ENCODE data around the gene SRCAP. TPM values are rescaled to one million over a fixed set of nuclear protein-coding genes. Genes with fewer than 3 reads are reported as not detected.

SRCAP gene
- total RNA-seq, 1 donor from 2014 or later: 82.3 TPM

DNA sequence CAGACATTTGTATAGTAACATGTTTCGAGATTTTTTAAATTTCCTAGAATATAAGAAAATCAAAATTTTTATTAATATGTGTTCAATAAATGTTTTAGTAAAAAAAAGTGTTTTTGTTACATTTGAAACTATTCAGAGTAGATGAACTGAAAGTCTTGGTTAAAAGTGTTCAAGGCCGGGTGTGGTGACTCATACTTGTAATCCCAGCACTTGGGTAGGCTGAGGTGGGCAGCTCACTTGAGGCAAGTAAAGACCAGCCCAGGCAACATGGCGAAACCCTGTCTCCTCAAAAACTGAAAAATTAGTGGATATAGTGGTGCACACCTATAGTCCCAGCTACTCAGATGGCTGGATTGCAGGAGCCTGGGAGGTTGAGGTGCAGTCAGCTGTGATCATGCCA lies 32.4 kb downstream of the SRCAP start:
- DNase-seq (ENCODE audit: low spot score): no peak

GRCh38 chr16:30736995-30737793 lies 38.2 kb downstream of the SRCAP start:
- DNase-seq (ENCODE audit: low spot score): no peak

GRCh38 chr16:30737794-30738648 lies 39.0 kb downstream of the SRCAP start:
- DNase-seq (ENCODE audit: low spot score): no peak

- no peak for DNase-seq (ENCODE audit: low spot score)
These were observed 40.3 kb downstream of the SRCAP start for GRCh38 chr16:30738984-30739951.

DNA sequence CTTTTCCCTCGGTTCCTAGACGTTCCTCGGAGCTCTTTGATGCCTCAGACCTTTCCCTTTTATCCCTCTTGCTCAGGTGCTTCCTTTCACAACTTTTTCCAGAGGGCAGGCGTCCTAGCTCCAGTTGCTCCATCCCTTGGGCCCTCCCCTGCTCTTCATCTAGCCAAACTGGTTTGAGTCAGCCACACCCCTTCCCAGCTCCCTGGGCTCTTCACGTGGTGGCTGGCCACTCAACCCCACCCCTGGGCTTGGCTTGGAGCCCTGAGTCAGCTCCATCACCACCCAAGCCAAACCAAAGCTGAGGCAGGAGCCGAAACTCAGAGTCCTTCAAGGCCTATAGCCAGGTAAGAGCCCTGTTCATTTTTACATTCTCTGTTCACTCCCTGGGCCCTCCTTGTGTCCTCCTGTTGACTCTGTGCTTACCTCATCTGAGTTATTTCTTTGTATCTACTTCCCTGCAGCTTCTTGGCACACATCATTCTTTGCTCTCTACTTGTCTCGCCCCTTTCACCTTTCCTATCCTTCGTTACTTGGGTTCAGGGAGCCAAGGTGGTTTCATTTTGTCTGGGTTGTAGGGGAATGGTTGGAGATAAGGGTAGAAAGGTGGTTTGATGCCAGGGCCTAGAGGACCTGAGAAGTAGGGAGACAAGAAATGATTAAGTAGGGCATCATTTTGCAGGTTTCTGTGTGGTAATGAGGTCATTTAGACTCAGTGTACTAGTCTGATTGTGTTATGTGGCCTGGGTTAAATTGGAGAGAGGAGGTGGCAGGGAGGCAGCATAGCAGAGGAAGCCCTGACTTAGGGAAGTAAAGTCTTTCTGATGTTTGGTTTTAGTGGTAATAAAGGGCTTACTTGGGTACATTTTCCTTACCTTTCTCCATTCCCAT lies 41.6 kb downstream of the SRCAP start:
- peak; percentile 94 for DNase-seq (ENCODE audit: low spot score)

DNA sequence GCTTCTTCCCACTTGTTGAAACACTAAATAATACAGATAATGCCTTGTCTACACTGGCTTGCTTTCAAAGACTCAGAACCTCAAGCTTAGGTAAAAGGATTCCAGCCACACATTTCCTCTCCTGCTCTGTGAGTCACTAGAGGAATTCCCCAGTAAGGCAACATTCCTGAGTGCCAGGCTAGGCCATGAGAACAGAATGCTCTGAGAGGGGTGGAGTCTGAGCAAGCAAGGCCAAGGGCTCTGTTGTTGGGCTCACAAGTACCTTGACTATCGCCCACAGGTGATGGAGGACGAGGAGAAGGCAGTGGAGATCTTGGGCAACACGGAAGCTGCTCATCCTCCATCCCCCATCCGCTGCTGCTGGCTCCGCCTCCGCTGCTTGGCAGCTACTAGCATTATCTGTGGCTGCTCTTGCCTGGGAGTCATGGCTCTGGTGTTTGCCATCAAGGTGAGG lies 42.5 kb downstream of the SRCAP start:
- peak; percentile 84 for DNase-seq (ENCODE audit: low spot score)

- no peak for DNase-seq (ENCODE audit: low spot score)
These were observed 44.7 kb downstream of the SRCAP start for GRCh38 chr16:30743716-30744115.

DNA sequence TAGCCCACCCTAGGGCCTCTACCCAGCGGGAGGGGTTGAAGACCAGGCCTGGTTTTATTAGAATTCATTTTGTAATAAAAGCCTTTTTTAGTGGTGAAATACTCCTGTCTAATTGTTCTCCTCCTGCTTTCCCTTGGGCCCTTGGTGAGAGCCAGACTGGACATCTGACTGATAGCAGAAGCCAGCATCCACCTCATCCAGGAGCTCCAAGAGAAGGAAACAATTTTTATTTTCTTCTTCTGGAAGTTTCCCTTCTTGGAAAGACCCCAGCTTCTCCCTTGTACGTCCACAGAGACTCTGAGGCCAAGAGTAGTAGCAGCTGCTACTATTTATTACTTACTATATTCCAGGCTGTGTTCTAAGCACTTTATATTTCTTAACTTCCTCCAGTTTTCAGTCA lies 45.2 kb downstream of the SRCAP start:
- no peak for DNase-seq (ENCODE audit: low spot score)

GRCh38 chr16:30745082-30745481 lies 46.1 kb downstream of the SRCAP start:
- DNase-seq (ENCODE audit: low spot score): no peak

DNA sequence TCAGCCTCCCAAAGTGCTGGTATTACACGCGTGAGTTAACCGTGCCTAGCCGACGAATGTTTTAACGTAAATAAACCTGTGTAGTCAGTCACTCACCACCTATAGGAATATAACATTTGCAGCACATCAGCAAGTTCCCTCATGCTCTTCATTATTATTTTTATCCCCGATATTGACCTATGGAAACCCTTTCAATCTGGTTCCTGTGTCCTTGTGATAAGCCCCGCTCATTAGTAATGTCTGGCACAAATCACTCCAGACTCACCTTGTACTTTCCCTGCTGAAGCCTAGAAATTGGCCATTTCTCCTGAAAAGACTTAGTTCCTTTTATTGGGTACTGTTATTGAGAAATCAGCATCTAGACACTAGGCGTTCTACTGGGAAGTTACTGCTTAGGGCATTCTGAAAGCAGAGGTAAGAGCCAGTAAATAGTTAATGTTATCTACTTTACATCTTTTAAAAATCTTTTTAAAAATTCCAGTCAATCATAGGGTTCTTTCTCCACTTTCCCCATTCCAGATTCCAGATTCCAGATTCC lies 47.7 kb downstream of the SRCAP start:
- no peak for DNase-seq (ENCODE audit: low spot score)

DNA sequence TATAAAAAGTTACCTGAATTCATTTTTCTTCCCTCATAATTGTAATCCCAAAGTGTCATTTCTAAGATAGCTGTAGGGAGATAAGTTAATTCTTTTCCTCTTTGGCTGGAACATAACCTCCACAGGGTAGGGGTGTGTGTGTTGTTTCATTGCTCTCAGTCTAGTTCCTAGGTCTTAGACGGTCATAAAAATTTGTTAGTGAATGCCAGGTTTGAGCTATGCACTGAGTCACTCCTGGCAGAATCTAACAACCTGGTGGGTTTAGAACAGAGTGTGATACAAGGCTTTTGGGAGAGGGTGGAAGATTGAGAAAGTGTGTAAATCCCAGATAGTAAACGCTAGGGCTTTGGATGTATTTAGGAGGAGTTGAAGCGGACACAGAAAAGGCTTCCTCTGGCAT lies 48.4 kb downstream of the SRCAP start:
- DNase-seq (ENCODE audit: low spot score): no peak

DNA sequence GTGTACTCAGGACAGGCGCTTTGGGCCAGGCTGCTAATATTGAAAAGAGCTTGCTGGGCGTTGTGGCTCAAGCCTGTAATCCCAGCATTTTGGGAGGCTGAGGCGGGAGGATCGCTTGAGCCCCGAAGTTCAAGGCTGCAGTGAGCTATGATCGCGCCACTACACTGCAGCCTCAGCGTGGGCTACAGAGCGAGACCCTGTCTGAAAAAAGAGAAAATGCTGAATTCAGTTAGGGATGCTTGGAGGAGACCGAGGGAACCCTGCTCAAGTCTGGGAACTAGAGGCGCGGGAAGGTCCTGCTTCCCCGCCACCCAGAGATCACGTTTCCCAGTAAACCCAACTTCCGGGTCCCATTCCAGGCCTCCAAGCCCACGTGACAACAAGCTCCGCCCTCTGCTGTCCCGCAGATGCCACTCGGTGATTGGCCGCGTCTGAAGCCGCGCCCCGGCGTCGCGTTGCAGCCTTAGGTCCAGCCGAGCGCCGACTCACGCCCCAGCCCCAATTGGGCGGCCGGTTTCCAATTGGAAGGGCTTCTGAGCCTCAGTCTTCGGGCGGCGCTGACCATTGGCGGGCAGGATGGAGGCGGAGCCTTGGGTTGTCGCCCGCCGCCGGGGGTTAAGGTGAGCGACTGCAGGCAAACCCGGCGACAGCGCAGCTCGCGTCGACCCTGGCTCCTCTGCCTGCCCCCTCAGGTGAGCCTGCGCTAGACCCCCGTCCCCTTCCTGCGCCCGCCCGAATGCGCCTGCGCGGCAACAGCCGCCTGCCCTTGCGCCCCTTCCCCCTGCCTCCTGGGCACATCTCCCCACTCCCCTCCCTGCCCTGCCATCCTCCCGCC lies 49.0 kb downstream of the SRCAP start, which contains the start of gene PHKG2:
PHKG2 (plus strand) TSS at position 627 of the 835 bp plus-strand sequence. CDS start 396 bp downstream, outside the sequence.
- DNase-seq (ENCODE audit: low spot score): peak; percentile 99

DNA sequence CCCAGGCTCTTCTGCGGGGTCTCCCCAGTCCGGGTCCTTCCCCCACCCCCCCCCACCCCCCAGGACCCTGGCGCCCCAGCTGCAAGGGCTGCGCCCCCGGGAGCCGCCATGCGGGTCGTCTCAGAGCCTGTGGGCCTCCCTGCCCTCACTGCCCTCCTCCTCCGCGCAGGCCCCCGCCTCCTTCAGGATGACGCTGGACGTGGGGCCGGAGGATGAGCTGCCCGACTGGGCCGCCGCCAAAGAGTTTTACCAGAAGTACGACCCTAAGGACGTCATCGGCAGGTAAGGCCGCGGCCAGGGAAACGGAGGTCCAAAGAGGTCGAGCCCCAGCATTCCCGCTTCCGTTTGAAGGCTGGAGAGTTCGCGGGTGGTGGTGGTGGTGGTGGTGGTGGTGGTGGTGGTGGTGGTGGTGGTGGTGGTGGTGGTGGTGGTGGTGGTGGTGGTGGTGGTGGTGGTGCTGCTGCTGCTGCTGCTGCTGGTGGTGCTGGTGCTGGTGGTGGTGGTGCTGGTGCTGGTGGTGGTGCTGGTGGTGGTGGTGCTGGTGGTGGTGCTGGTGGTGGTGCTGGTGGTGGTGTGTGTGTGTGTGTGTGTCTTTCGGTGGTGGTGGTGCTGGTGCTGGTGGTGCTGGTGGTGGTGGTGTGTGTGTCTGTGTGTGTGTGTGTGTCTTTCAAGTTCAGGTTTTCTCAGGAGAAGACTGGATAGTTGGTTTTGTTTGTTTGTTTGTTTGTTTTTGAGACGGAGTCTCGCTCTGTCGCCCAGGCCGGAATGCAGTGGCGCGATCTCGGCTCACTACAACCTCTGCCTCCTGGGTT lies 49.9 kb downstream of the SRCAP start:
- no peak for DNase-seq (ENCODE audit: low spot score)

DNA sequence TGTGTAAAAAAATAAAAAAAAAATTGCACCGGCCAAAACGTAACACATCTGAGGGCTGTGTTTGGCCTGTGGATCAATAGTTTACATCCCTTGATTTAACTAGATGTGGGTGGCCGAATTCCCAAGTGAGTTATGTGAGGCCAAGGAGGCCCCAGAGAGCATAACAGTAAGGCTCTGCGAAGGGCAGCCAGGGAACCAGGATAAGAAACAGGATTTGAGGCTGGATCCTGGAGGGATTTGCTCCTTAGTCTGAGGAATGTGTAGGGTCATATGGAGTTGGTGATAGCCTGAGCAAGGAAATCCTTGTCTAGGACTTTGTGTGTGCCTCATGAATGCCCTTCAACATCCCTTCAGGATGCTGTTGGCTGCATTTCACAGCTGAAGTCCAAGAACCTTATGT lies 51.2 kb downstream of the SRCAP start:
- DNase-seq (ENCODE audit: low spot score): no peak

- DNase-seq (ENCODE audit: low spot score): no peak
These were observed 52.0 kb downstream of the SRCAP start for GRCh38 chr16:30750876-30751465.

GRCh38 chr16:30753596-30753995 lies 54.6 kb downstream of the SRCAP start:
- DNase-seq (ENCODE audit: low spot score): no peak

- no peak for DNase-seq (ENCODE audit: low spot score)
These were observed 57.2 kb downstream of the SRCAP start for GRCh38 chr16:30755955-30756780.

All from ureter (tissue), 1 donor.